Stimulated activated CD4-positive, alpha-beta T cell treated with anti-CD3 and anti-CD28 coated beads, Interleukin-15, amount 100 ng/mL, for 1 hour (primary cell): ENCODE data around the gene DPYD.

Experiments
- DNase-seq, 2 donors: peaks; one replicate each; pipeline ENCODE4 v3.0.0-alpha.2; 2020; ENCODE audit warnings: low read depth in 1 of 2, low spot score in 1 of 2

Gene DPYD

GRCh38 chr1:97712980-97713379 is 207.9 kb downstream of the DPYD start:
- DNase-seq, result no peak

- no peak for DNase-seq
Measured at GRCh38 chr1:97711858-97712257, 209.0 kb downstream of the DPYD start.

- DNase-seq, result no peak
Measured at GRCh38 chr1:97693601-97694000, 227.2 kb downstream of the DPYD start.

DNA sequence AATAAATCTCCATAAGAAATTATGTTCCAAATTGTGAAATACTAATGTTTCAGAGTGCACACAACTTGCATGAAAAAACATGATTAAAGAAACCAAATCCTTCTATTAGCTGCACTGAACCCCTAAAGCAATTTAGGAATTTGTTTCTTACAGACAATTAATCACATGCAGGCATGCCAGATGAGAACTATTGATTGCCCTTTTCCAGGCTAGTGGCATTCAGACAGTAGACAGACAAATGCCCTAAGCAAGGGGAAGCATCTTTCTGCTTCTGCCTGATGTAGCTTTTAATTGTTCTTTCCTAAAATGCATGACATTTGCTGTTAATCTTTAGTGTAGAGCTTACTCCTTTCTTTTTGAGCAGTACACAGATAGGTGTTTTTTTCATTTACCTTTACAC is 229.5 kb downstream of the DPYD start:
- no peak for DNase-seq

DNA sequence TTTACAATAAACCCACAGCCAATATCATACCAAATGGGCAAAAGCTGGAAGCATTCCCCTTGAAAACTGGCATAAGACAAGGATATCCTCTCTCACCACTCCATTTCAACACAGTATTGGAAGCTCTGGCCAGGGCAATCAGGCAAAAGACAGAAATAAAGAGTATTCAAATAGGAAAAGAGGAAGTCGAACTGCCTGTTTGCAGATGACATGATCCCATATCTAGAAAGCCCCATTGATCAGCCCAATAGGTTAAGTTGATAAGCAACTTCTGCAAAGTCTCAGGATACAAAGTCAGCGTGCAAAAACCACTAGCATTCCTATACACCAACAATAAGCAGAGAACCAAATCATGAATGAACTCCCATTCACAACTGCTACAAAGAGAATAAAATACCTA is 235.5 kb downstream of the DPYD start:
- DNase-seq, result no peak

GRCh38 chr1:97680894-97681293 is 239.9 kb downstream of the DPYD start:
- DNase-seq, result no peak

DNA sequence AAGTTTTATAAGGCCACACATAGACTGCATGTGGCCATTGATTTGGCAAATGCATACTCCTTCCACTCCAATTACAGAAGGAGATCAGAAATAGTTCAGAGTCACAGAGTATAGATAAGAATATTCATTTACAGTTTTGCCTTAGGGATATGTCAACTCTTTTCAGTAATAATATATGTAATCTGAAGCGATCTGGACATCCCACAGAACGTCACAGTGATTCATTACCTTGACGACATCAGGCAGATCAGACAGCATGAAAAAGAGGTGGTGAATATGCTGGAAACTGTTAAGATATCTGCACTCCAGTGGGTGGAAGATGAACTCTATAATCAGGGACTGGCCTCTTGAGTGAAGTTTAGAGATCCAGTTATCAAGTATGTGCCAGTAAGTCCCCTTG is 240.4 kb downstream of the DPYD start:
- no peak for DNase-seq

GRCh38 chr1:97677702-97678101 is 243.1 kb downstream of the DPYD start:
- DNase-seq, result no peak

DNA sequence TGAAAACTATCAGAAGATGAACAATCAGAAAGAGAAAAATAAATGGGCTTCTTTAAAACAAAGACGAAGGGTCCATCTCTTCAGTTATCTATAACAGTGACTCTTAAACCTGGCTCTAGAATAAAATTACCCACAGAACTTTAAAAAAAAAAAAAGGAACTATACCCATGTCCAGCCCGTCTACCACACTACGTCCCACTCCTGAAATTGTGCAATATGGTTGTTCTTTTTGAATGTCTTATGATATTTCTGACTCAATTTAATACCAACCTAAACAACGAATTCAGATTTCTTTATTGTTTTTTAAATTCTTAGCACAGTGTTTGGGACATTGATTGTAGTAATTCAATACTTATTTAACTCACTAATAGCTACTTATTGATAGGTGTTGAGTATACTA is 246.3 kb downstream of the DPYD start:
- DNase-seq, result no peak

DNA sequence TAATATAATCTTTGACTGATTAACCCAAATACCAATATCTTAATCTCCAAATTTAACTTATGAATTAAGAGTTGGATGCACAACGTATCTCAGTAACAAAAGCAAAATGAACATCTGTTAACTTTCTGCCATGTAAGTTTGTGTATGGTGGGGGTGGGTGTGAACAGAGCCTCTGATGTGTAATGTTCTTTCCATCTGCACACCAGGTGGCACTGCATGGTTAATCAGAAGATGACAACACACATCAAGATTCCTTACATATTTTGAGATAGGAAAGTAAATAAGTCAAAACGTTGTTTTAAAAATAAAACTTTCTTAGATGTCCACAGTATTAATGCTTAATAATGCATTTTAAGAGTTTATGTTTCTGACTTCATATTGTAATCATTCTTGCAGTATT is 251.9 kb downstream of the DPYD start:
- DNase-seq, result no peak

- no peak for DNase-seq
Measured at GRCh38 chr1:97660431-97661105, 260.3 kb downstream of the DPYD start.

DNA sequence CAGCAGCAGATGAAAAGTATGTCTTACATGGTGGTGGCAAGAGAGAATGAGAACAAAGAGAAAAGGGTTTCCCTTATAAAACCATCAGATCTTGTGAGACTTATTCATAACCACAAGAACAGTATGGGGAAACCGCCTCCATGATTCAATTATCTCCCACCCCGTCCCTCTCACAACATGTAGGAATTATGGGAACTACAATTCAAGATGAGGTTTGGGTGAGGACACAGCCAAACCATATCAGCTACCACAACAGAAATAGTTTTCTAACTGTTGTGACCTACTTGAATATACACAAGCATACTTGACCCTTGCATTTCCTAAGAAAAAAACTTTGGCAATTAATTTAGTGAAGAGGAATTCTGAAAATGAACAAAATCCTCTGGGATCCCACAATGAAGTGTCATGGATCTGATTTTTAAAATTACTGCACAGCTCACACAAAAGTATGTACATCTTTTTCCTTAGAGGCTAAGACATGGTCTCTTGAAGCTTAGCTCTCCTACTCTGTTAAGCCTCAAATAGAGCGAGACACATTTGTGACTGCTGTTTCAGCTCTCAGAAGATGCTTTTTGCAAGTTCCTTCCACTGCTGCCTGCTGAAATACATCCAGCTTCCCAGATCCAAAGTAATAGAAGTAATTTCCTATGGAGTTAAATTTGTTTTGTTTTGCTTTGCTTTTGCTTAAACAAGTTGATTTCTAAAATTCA is 265.8 kb downstream of the DPYD start:
- no peak for DNase-seq

DNA sequence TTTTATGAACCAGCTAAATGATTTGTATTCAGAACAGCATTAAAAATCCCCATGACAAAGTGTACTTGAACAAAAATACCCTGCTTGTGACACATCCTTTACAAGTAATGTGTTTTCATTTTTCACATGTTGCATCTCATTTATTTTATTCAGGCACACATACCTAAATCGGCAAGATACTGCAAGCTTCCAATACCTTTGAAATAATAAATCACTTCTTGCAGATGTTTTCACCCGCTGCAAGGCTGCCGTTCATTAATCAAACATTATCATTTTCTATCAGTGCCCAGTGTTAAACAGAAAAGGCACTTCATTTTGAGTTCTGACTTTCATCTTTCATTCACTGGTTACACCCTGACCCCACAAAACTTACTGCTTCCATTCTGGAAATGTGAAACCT is 269.6 kb downstream of the DPYD start:
- DNase-seq, result no peak

DNA sequence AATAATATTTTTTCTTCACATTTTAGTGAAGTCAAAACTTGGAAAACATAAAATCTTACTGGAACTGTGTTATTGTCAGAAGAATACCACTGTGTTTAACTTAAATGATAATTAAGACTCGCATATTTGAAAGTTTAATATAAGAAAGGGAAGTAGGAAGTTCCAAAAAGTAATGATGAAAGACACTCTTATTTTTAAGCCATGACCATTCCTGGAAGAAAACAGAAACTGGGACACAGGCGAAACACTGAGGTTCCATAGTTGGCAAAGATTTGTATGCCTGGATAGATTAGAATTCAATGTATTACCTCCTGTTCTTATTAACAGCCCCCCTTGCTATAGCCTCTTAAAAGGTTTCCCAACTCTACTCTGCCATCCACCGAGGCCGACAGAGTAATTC is 271.2 kb downstream of the DPYD start:
- no peak for DNase-seq

- no peak for DNase-seq
Measured at GRCh38 chr1:97647776-97648175, 273.1 kb downstream of the DPYD start.

- DNase-seq, result no peak
Measured at GRCh38 chr1:97646071-97646470, 274.8 kb downstream of the DPYD start.

GRCh38 chr1:97640677-97641076 is 280.2 kb downstream of the DPYD start:
- DNase-seq, result no peak

DNA sequence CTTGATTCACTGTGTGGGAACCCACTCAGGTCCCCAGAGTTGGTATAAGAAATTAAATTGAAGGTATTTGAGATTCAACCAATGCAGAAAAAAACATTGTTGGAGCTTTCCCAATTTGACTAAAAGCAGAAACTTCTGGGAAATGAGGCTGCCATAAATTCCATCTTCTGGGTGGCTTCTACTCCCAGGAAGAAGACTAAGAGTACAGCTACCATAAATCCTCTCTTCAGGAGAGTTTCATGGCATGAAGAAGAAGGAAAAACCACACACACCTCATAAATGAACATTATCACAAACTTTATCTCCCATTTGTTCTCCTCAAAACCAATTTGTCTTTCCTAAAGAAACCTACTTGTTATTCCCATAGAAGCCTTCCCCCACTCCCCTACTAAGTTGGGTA is 283.9 kb downstream of the DPYD start:
- DNase-seq, result no peak

DNA sequence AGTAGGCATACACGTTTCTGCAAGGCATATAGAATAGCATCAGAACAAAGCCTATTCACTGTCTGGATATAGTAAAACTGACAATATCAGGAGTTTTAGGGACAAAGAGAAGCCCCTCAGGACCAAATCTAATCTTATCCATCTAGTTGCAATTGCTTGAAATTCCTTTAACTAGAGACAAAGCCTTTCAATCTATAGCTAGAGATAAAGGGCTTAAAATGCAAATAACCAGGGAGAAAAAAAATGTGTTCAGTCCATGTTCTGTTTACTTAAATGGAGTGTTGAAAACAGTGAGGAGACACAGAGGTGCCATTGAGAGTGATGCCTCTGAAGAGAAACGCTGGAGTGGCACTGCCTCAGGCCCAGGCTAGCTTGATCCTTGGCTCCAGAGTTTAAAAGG is 286.1 kb downstream of the DPYD start:
- no peak for DNase-seq

DNA sequence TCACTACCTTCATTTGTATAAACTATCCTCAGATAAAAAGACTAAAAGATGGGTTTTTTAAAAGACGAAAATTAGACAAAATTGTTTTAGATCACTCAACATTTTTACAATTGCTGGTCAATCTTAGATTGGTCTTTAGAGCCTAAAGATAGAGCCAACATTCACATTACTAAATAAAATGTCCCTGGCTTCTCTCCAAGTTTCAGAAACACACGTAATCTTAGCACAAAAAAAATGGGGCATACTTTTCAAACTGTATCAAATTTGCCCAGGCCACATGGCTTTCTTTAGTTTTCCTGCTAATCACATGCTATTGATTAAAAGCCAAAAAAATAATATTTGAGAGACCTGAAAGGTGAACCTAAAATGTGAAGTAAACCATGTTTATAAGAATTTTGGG is 288.1 kb downstream of the DPYD start:
- DNase-seq, result no peak

GRCh38 chr1:97632075-97632474 is 288.8 kb downstream of the DPYD start:
- DNase-seq, result no peak

DNA sequence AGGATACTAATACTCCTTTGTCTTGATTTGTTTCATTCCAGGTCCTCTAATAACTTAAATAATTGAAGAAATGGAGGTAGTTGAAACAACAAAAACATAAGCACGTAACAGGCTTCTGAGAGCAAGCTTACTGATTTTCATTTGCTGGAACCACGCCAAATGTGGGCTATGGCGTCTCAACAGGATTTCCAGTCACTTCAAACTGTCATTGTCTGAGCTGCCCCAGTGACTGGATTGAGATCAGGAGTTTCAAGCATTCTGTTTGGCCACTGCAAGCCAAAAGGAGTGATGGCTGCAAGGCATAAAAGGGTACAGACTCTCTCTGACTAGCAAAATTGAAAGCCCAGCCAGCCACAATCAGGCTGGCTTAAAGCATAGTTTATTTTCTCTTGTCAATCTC is 289.9 kb downstream of the DPYD start:
- DNase-seq, result no peak

DNA sequence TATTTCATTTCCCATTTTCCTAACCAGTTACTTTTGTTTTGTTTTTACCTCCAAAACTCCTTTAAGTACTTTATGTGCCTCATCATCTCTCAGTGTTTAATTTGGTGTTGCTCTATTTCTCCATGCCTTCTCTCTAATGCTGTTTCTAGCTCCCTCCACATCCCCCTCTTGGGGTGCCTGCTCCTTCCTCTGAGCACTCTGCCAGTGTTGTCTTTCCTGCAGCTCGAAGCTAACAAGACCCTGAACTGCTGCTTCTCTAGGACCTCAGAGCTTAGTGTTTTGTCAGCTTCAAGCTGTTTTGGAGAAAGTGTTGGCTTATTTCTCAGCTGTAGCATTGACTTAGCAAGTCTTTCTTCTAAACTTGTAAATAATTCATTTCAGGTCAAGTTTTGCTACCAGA is 290.6 kb downstream of the DPYD start:
- no peak for DNase-seq
